GM18951 (cell line): ENCODE data around the gene CNKSR2.

Source experiments
- POLR2A ChIP-seq: IDR thresholded peaks from 4 replicates; pipeline ENCODE4 v1.6.1; 2011; ENCODE audit warnings: mild to moderate bottlenecking; ENCODE audit not compliant: insufficient read length, insufficient read depth; ENCODE audit errors: extremely low read depth
- in situ Hi-C: fragments of 300-500 bp; cut with MboI; formaldehyde crosslinking; loops from one replicate; pipeline ENCODE4 v1.12.0; 2022; ENCODE audit warnings: low sequenced_read_pairs, mixed read lengths, inconsistent platforms; ENCODE audit not compliant: unreplicated experiment

CNKSR2 gene

GRCh38 chrX:21655901-21656586, 281.8 kb downstream of the CNKSR2 start:
- in situ Hi-C loops, result no loop called here
- TF ChIP-seq POLR2A, result no peak

DNA sequence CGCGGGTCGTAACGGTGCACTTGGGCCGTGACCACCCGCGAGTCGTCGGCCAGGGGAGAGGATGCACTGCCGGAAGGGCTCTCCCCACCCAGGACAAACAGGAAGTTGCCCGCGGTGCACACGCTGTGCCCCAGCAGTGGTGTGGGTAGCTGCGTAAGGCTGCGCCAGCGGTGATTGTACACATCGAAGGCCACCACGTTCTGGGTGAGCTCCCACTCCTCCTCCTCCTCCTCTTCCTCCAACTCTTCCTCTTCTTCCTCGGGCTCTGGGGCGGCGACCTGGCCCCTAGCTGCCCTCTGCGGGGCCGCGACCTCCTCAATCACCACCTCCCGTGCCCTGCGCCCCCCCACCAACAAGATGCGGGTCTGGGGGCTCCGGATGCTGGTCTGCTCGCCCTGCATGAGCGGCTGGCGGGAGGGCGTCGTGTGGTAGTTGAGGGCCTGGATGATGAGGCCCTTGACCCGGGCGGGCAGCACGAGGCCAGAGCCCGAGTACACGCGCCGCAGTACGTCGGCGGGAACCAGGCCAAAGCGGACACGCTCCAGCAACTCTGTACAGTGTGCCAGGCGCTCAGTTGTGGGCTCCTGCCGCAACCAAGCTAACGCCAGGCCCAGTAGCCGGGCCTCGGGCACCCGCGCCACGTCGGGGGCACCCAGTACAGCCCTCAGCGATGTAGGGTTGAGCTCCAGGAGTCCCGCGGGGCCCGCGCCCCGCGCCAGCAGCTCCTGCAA, 282.5 kb downstream of the CNKSR2 start:
- in situ Hi-C loops, result no loop called here
- TF ChIP-seq POLR2A, result no peak

DNA sequence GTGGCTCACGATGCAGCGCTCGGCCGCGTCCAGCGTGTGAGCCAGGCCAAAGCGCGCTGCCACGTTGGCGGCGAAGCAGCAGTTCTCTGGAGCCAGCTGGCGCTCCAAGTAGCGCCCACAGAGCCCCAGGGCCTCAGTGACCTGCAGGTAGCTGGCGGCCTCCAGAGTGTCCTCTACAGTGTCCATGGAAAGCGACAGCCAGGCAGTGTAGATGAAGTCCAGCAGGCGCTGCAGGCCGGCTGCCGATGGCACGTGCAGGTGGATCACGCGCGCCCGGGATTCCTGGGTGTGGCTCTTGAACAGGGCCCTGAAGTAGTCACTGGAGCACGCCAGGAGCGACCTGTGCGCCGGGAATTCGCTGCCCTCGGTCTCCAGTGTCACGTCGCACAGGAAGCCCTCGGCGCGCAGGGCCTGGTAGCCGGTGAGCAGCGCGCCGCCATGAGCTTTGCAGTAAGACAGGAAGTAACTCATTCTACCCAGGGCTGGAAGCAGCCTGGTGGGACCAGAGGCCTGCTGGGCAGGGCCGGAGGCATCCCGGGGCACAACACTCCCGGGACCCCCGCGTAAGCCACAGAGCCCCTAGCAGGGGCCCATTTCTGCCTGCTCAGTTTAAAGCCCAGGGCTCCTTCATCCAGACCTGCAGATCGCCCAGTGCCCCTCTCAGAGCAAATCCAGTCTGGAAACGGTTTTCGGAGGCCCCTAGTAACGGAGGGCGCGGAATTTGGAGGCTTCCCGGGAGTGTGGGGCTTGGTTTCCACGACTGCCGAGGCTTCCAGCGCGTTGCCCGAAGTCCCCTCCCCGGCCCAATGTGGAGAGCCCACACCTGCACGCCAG, 283.3 kb downstream of the CNKSR2 start:
- TF ChIP-seq POLR2A, result no peak
- in situ Hi-C loops, result no loop called here

DNA sequence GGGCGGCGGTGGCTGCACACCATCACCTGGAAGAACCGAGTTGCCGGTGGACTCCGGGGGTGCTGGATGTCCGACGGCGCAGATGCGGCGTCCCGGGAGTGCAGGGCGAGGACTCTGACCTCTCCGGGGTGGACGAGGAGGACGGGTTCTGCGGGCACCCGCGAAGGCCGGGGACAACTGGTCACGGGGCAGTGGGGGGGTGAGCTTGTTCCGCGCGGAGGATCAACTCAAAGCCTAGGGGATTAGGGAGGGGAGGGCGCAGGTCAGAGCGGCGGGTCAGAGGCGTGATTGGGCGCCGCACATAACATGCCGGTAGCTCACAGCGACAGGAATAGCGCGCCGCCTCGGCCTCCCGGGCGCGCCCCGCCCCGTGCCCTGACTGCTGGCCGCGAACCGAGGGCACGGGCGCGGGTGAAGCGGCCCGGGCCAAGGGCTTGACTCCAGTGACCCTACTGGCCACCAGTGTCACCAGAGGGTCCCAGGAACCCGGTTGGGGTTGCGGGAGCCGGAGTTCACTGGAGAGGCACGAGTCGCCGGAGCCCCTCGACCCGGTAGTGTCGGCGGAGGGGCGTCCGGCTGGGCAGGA, 284.0 kb downstream of the CNKSR2 start, which contains the start of gene KLHL34:
KLHL34 (minus strand) TSS at position 179 of the 586 bp plus-strand sequence. CDS start 542 bp downstream, outside the sequence.
- in situ Hi-C loops, result no loop called here
- TF ChIP-seq POLR2A, result no peak

GRCh38 chrX:21658746-21659145, 284.5 kb downstream of the CNKSR2 start:
- no peak for TF ChIP-seq POLR2A
- in situ Hi-C loops, result no loop called here

DNA sequence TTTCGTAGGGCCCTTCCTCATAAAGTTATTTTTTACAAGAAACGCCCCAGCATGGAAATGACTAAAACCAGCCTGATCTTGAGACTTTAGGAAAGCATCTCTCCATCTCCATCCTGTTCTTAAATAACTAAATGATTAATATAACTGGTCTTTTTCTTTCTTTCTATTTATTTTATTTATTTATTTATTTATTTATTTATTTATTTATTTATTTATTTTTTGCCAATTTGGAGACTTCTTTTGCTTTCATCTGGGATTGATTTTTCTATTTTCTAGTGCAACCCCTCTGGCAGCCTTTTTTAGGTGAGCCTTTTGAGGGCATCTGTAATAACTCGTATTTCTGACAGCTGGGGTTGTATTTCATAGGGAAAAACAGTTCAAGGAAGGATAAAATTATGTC, 285.1 kb downstream of the CNKSR2 start:
- in situ Hi-C loops, result no loop called here
- TF ChIP-seq POLR2A, result no peak

- TF ChIP-seq POLR2A, result no peak
- in situ Hi-C loops, result no loop called here
Observed at GRCh38 chrX:21660156-21660555, 285.9 kb downstream of the CNKSR2 start.

DNA sequence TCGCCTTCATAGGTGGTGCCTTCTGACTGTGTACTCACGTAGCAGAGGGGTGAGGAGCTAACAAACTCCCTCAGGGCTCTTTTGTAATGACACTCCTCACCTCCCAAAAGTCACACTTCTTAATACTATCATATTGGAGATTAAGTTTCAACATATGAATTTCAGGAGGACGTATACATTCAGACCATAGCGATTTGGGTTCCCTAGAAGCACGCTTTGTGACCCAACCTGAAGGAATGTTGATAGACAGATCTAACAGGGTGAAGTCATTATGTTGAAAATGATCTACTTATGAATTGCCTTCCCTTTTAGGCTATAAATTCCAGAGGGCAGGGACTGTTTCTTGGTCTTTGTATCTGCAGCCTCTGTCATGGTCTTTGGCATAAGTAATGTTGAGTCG, 287.1 kb downstream of the CNKSR2 start:
- TF ChIP-seq POLR2A, result no peak
- in situ Hi-C loops, result no loop called here

- in situ Hi-C loops, result no loop called here
Observed at GRCh38 chrX:21662761-21663160, 288.5 kb downstream of the CNKSR2 start.

GRCh38 chrX:21666252-21666651, 292.0 kb downstream of the CNKSR2 start:
- in situ Hi-C loops, result no loop called here
- TF ChIP-seq POLR2A, result no peak

More at GRCh38 chrX:21662761-21663160, 288.5 kb downstream of the CNKSR2 start:
- TF ChIP-seq POLR2A, result no peak

DNA sequence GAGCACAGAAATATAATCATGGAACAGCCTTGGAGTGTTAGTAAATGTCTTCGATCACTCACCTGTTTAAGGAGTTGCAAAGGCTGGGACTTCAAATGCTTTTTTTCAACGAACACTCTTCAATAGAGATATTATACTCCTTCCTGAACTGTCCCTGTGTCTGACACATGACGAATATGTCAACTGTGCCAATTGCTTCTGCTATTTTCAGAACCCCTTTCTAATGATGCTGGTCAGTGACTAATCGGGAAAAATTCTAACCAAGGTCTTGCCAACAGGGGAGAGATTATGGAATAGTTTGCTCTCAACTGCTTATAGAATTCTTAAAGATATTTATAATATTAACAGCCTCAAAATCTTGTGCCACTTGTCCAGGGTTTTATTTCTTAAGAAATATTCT, 292.5 kb downstream of the CNKSR2 start:
- in situ Hi-C loops, result no loop called here

GRCh38 chrX:21674430-21675186, 300.4 kb downstream of the CNKSR2 start:
- TF ChIP-seq POLR2A, result no peak
- in situ Hi-C loops, result no loop called here

More for the DNA sequence above, 292.5 kb downstream of the CNKSR2 start:
- no peak for TF ChIP-seq POLR2A
